Measurements from ENCODE around the gene GNAZ.

DNA sequence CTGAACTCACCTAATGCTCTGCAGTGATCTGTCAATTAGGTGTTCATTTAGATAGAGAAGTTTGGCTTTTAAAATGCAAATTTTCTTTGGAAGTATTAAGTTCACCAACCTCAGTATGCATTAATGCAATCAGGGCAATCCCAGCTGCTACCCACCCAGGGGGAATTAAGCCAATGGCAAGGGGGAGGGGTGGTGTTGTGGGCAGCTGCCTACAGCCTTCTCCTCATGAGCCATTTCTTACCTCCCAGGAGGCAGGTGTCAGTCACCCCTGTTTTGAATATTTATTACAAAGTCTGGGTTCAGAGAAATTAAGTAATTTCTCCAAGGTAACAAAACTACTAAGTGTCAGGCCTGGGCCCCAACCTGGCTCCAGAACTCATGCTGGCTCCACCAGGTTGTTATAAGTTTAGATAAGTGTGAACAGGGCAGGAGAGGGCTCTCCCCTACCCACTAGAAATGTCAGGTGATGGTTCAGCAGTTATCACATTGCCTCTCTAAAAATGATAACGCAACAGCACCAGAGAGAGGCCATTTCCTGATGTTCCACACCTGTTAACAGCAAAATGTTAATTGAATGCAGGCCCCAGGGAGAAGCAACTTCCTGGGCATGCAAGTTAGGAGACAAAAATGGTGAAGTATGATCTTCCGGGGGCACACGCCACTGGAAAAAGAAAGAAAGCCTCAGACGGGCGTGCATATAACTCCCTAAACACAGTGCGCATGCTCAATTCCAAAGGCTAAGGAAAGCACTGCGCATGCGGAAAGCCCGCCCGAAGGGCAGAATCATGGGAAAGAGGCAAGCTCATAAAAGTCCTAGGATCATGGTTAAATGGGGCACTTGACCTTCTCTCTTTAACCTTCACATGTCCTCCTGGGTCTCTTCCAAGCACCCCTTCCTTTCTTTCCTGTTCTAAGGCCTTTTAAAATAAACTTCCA is 35.4 kb upstream of the GNAZ start:
- no peak for TF ChIP-seq BHLHE40 (IDR thresholded peaks at IDR 0.05; ENCODE audit: borderline replicate concordance)
- no peak for TF ChIP-seq FOXA1 (IDR thresholded peaks at IDR 0.05)
- TF ChIP-seq NFRKB (IDR thresholded peaks at IDR 0.05) = no peak
- no peak for TF ChIP-seq SUZ12 (IDR thresholded peaks at IDR 0.05)
- no peak for TF ChIP-seq CTBP1 (IDR thresholded peaks at IDR 0.05; ENCODE audit: borderline replicate concordance)
- TF ChIP-seq HDGF (IDR thresholded peaks at IDR 0.05; ENCODE audit: borderline replicate concordance) = no peak
- TF ChIP-seq, protein P1, sequence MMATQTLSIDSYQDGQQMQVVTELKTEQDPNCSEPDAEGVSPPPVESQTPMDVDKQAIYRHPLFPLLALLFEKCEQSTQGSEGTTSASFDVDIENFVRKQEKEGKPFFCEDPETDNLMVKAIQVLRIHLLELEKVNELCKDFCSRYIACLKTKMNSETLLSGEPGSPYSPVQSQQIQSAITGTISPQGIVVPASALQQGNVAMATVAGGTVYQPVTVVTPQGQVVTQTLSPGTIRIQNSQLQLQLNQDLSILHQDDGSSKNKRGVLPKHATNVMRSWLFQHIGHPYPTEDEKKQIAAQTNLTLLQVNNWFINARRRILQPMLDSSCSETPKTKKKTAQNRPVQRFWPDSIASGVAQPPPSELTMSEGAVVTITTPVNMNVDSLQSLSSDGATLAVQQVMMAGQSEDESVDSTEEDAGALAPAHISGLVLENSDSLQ (IDR thresholded peaks at IDR 0.05) = no peak
- TF ChIP-seq LEF1 (IDR thresholded peaks at IDR 0.05; ENCODE audit: borderline replicate concordance) = no peak
- no peak for TF ChIP-seq FOXK2 (IDR thresholded peaks at IDR 0.05)
- TF ChIP-seq ARNT (IDR thresholded peaks at IDR 0.05) = no peak
- no peak for TF ChIP-seq TARDBP (IDR thresholded peaks at IDR 0.05)

Data from HEK293T (cell line).